Omental fat pad (tissue), 4 donors: ENCODE data around the gene RYR1. TPM values are rescaled to one million over a fixed set of nuclear protein-coding genes. Genes with fewer than 3 reads are reported as not detected.
"Not testable (repeated sequence)": the region's sequence is repeated elsewhere in the genome, so short reads cannot be mapped to it uniquely, and the experiment has no call there.

Experiments used
- ATAC-seq: fragments of 150-250 bp; one replicate; pipeline ENCODE4 v1.9.1; 2016; ENCODE audit warnings: mild to moderate bottlenecking, moderate library complexity; ENCODE audit not compliant: low FRiP score
- DNase-seq: peaks from one replicate; pipeline ENCODE4 v3.0.0-alpha.2; 2019; ENCODE audit warnings: low spot score
- total RNA-seq, 4 donors: library from RNA; depleted of rRNA; stranded (reverse); fragments of >200 nt; gene quantifications; one replicate each; pipeline ENCODE4 v1.1.0, GENCODE V29; 2016
- TF ChIP-seq, protein P1 (sequence below), 3 donors: fragments of 450-650 bp; IDR thresholded peaks; one replicate each; pipeline ENCODE4 v1.5.1; 2016 to 2017; ENCODE audit warnings: antibody characterized with exemption in 3 of 3, mild to moderate bottlenecking in 3 of 3, moderate library complexity in 2 of 3

The RYR1 gene
- total RNA-seq, 4 donors from 2014 or later = 1.9 to 3.6 (median 3.3) TPM

- DNase-seq = no peak
- no peak for ATAC-seq
- TF ChIP-seq, protein P1, sequence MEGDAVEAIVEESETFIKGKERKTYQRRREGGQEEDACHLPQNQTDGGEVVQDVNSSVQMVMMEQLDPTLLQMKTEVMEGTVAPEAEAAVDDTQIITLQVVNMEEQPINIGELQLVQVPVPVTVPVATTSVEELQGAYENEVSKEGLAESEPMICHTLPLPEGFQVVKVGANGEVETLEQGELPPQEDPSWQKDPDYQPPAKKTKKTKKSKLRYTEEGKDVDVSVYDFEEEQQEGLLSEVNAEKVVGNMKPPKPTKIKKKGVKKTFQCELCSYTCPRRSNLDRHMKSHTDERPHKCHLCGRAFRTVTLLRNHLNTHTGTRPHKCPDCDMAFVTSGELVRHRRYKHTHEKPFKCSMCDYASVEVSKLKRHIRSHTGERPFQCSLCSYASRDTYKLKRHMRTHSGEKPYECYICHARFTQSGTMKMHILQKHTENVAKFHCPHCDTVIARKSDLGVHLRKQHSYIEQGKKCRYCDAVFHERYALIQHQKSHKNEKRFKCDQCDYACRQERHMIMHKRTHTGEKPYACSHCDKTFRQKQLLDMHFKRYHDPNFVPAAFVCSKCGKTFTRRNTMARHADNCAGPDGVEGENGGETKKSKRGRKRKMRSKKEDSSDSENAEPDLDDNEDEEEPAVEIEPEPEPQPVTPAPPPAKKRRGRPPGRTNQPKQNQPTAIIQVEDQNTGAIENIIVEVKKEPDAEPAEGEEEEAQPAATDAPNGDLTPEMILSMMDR (IDR thresholded peaks at IDR 0.05) = no peak
Observed at GRCh38 chr19:38411041-38411712, 22.3 kb upstream of the RYR1 start.

DNA sequence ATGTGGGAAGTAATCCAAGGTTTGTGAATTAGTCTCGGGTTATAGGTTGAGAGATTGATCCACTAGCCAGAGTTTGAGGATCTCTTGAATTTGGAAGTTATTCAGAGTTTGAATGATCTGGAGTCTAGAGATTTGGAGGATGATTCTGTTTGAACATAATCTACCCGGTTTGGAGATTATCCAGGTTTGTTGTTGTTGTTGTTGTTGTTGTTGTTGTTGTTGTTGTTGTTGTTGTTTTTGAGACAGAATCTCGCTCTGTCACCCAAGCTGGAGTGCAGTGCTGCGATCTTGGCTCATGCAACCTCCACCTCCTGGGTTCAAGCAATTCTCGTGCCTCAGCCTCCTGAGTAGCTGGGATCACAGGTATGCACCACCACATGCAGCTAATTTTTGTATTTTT, 21.6 kb upstream of the RYR1 start:
- ATAC-seq, DNase-seq: not testable (repeated sequence)

DNA sequence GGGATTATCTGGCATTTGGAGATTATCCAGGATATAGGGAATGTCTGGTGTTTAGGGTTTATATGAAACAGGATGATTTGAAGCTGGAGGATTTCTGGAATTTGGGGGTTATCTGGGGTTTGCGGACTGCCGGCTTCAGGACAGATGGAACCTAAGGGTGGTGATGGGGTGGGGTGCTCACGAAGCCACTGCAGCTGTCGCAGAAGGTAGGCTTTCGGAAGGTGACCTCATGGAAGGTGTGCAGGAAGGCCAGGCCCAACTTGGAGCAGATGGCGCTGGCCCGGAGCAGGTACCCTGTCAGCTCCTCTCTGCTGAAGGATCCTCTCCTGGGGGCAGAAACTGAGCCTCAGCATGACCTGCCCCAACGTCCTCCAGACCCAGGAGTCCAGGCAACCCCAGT, 21.0 kb upstream of the RYR1 start:
- DNase-seq (no peak), ATAC-seq (no peak)
- TF ChIP-seq, protein P1 (IDR thresholded peaks at IDR 0.05) = no peak

DNA sequence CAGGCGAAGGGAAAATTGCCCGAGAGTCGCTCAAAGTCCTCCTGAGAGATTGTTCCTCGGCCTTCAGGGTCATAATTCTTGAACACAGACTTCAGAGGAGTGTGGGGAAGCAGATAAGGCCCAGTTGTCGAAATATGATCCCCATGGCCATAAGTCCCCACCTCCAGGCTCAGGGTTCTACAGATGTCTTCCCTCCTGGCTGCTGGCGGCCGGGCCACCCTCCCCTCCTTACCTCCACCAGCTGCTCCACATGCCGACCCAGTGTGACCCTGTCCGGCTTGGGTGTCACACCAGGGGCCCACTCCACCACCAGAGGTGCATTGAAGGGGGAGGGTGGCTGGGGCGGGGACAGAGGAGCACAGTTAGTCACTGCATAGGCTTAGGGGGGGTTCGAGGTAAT, 20.5 kb upstream of the RYR1 start:
- ATAC-seq (no peak), DNase-seq (no peak)
- TF ChIP-seq, protein P1 (IDR thresholded peaks at IDR 0.05) = no peak

GRCh38 chr19:38413416-38413815, 20.1 kb upstream of the RYR1 start:
- TF ChIP-seq, protein P1 (IDR thresholded peaks at IDR 0.05) = no peak
- no peak for ATAC-seq

DNA sequence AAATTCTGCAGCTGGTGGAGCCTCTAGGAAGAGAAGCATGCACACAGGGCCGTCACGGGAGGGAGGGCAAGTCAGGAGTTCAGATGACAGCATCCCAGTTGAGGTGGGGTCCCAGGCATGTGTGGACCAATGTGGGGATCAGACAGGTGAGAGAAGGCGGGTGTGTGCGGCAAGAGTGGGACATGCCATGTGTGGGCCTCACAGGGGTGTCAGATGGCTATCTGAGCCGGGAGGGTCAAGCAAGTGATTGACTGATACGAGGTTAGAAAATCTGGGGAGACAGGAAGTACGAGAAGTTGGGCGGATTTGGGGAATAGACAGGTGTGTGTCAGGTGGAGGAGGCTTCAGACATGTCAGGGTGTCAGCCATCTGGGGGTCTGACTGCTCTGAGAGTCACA, 16.3 kb upstream of the RYR1 start:
- TF ChIP-seq, protein P1 (IDR thresholded peaks at IDR 0.05) = no peak
- DNase-seq (no peak), ATAC-seq (no peak)

More at GRCh38 chr19:38413416-38413815, 20.1 kb upstream of the RYR1 start:
- no peak for DNase-seq

GRCh38 chr19:38417544-38418506, 15.7 kb upstream of the RYR1 start:
- ATAC-seq (peak; percentile 56), DNase-seq (no peak)
- TF ChIP-seq, protein P1 (IDR thresholded peaks at IDR 0.05) = no peak
